ENCODE results near the gene KCNJ6. TPM values are rescaled to one million over a fixed set of nuclear protein-coding genes. Genes with fewer than 3 reads are reported as not detected.

Gene KCNJ6
- total RNA-seq, 4 donors from 2014 or later = not detected

DNA sequence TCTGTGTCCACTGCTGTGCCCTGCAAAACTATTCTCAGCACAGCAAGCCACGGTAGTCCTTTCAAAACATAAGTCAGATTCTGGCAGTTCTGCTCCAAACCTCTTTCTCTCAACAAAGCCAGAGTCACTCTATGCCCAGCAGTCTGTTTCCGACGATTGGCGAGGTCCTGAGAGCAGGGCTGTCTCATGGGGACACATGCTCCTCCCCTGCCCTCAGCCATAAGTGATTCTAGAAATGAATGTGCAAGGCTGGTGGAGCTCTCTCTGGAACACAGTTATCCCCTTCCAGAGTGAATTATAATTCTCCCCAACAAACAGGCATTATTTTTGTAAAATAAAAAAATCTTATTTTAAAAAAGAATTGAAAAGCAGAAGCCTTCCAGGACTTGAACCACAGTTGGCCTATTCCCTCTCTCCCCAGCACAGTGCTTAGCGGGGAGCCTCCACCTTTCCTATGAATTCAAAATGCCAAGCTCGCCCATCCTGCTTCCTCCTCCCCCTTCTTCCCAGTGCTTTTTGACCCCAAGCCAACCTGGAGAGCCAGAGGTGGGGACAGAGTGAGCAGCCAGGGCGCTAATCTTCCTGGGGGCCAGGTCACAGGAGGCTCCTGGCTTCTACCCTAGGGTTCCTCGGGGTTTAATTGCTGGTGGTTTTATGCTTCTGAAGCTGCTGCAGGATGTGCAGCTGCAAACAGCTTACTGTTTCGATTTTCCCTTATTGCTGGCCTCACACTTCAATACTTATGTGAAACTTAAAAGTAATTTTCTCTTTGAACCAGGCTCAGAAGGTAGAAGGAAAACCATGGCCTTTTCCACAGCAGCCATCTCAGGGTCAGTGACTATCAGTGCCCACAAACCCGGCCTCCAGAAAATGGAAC lies 41.1 kb downstream of the KCNJ6 start:
- no peak for ATAC-seq
- Histone ChIP-seq H3K4me1 (no peaks in the 10 kb centered on the region), H3K27ac (no peak overlapping the region), H3K9me3 (no peaks in the 10 kb centered on the region), H3K36me3 (no peaks in the 10 kb centered on the region), H3K4me3 (no peak overlapping the region), H3K27me3 (peaks cover 0 to 4% (median 0%) of the 10 kb centered on the region in 3 donors)
- DNase-seq = no peak
- TF ChIP-seq POLR2A (IDR thresholded peaks at IDR 0.05) = no peak
- TF ChIP-seq, protein P1, sequence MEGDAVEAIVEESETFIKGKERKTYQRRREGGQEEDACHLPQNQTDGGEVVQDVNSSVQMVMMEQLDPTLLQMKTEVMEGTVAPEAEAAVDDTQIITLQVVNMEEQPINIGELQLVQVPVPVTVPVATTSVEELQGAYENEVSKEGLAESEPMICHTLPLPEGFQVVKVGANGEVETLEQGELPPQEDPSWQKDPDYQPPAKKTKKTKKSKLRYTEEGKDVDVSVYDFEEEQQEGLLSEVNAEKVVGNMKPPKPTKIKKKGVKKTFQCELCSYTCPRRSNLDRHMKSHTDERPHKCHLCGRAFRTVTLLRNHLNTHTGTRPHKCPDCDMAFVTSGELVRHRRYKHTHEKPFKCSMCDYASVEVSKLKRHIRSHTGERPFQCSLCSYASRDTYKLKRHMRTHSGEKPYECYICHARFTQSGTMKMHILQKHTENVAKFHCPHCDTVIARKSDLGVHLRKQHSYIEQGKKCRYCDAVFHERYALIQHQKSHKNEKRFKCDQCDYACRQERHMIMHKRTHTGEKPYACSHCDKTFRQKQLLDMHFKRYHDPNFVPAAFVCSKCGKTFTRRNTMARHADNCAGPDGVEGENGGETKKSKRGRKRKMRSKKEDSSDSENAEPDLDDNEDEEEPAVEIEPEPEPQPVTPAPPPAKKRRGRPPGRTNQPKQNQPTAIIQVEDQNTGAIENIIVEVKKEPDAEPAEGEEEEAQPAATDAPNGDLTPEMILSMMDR (IDR thresholded peaks at IDR 0.05 in 4 of 5, conservative IDR thresholded peaks at IDR 0.05 in 1 of 5) = no peak
- intact Hi-C loops (cut with DNase I; ENCODE audit: low total_unique reads) (no loop called here), in situ Hi-C loops (cut with MboI; ENCODE audit: low sequenced_read_pairs in 4 of 4) (no loop called here)

DNA sequence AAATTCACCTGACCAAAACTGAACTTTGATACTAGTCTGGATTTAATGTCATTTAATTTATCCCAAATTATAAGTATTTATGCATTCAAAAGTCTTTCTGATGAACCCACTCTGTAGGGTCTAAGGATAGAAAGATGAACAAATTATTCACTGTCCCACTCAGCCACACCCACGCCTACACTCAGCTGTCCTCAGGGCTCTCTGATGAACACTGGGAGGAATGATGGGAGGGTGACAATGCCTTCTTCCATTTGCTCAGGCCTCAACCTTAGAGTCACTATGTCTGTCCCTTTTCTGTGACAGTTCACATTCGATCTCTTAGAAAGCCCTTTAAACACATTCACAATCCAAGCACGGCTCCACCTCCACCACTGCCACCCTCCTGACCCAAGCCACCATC lies 41.8 kb downstream of the KCNJ6 start:
- H3K27me3 ChIP-seq = peaks cover 0 to 4% (median 0%) of the 10 kb centered on the region in 3 donors
- H3K27ac ChIP-seq = no peak overlapping the region
- in situ Hi-C loops (cut with MboI; ENCODE audit: low sequenced_read_pairs in 4 of 4) = no loop called here
- no peaks in the 10 kb centered on the region for H3K36me3 ChIP-seq
- DNase-seq = no peak
- H3K4me1 ChIP-seq = no peaks in the 10 kb centered on the region
- TF ChIP-seq, protein P1 (IDR thresholded peaks at IDR 0.05 in 4 of 5, conservative IDR thresholded peaks at IDR 0.05 in 1 of 5) = no peak
- TF ChIP-seq POLR2A (IDR thresholded peaks at IDR 0.05) = no peak
- no peaks in the 10 kb centered on the region for H3K9me3 ChIP-seq
- no peak for ATAC-seq
- intact Hi-C loops (cut with DNase I; ENCODE audit: low total_unique reads) = no loop called here
- no peak overlapping the region for H3K4me3 ChIP-seq

DNA sequence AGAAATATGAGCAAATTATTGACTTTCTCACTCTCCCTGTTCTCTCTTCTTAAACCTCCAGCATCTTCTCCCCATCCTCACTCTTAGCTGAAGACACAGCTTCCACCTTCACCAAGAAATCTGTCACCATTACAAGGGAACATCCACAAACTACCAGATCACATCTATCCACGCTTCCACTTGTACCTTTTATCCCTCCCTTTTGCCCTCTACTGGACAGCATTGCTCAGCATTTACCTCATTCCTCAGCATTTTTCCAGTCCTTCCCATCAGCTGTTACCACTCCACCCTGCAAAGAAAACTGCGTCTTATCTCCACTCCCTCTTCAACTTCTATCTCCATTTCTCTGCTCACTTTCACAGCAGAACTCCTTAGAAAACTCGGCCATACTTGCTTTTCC lies 42.6 kb downstream of the KCNJ6 start:
- in situ Hi-C loops (cut with MboI; ENCODE audit: low sequenced_read_pairs in 4 of 4) (no loop called here), intact Hi-C loops (cut with DNase I; ENCODE audit: low total_unique reads) (no loop called here)
- Histone ChIP-seq H3K4me1 (no peaks in the 10 kb centered on the region), H3K27ac (no peak overlapping the region), H3K27me3 (peaks cover 0 to 4% (median 0%) of the 10 kb centered on the region in 3 donors), H3K4me3 (no peak overlapping the region), H3K9me3 (no peaks in the 10 kb centered on the region), H3K36me3 (no peaks in the 10 kb centered on the region)
- TF ChIP-seq, protein P1 (IDR thresholded peaks at IDR 0.05 in 4 of 5, conservative IDR thresholded peaks at IDR 0.05 in 1 of 5) = no peak
- TF ChIP-seq POLR2A (IDR thresholded peaks at IDR 0.05) = no peak
- ATAC-seq = no peak
- no peak for DNase-seq

DNA sequence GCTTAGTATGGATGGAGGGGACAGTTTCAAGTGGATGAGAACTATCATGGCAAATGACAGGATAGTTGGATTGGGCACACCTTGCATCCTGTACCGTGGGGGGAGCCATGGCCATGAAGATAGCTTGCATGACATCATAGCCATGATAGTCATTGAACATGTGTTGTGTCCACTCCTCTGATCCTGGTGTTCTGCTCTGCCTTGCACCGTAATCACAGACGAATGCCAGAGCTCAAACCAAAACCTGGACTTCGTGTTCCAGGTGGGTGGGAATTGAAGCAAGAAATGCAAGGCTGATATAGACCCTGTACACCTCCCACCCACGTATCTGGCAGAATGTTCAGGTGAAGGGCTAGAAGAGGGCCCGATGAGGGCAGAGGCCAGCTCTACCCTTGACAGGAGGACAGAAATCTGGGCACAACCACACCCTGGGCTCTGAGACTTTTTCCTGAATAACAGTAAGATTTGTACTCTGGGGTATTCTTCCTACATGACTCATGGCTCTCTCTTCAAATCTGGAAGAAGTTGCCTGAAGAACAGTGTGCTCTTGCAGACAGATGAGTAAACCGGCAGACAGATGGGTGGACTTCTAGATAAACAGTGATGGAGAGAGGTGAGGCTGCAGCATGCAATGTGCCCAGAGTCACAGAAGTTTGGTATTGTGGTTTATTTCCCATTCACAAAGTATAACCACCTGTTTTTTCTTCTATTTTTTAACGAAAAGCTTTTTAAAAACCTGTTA lies 45.0 kb downstream of the KCNJ6 start:
- Histone ChIP-seq H3K27me3 (peaks cover 0 to 4% (median 0%) of the 10 kb centered on the region in 3 donors), H3K36me3 (no peaks in the 10 kb centered on the region), H3K4me1 (no peaks in the 10 kb centered on the region), H3K27ac (no peak overlapping the region), H3K4me3 (no peak overlapping the region), H3K9me3 (no peaks in the 10 kb centered on the region)
- in situ Hi-C loops (cut with MboI; ENCODE audit: low sequenced_read_pairs in 4 of 4) (no loop called here), intact Hi-C loops (cut with DNase I; ENCODE audit: low total_unique reads) (no loop called here)
- no peak for DNase-seq
- TF ChIP-seq, protein P1 (IDR thresholded peaks at IDR 0.05 in 4 of 5, conservative IDR thresholded peaks at IDR 0.05 in 1 of 5) = no peak
- TF ChIP-seq POLR2A (IDR thresholded peaks at IDR 0.05) = no peak
- ATAC-seq = no peak
